Hematopoietic multipotent progenitor cell (in vitro differentiated cells): ENCODE data around the gene KCNK17. TPM values are rescaled to one million over a fixed set of nuclear protein-coding genes. Genes with fewer than 3 reads are reported as not detected.

ENCODE experiments used
- DNase-seq, 3 donors: peaks; one replicate each; pipeline ENCODE4 v3.0.0-alpha.2; 2011 to 2015; ENCODE audit warnings: low read depth in 2 of 3, low spot score in 2 of 3
- total RNA-seq: library from RNA; depleted of rRNA; stranded (reverse); fragments of >200 nt; gene quantifications from one replicate; pipeline ENCODE4 v1.2.3, GENCODE V29; 2012

The KCNK17 gene
- 18.0 TPM for total RNA-seq

GRCh38 chr6:39314273-39314795 lies at the start of gene KCNK17:
Gene KCNK17, minus strand, starts transcription at chr6:39314419. Its CDS starts 99 bp downstream, at chr6:39314320.
- peak in 2 of 3 donors; percentile 80 to 87 for DNase-seq

DNA sequence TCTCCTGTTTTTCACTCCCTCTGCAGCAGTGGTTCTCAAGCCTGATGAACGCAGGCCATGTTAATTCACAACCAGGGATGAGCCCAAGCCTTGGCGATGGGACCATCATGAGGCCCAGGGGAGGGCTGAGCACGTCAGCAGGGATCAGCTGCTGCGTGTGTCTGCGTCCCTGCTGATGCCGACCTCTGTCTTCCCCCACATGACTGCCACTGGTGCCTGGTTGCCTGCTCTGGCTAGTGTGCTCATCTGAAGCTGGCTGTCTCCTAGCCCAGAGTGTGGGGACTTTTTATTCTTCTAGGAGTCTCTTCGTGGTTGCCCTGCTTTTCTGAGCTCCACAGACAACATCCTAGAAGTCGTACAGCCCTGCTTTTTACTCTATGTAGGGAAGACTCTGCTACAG lies 49.1 kb upstream of the KCNK17 start:
- no peak for DNase-seq

DNA sequence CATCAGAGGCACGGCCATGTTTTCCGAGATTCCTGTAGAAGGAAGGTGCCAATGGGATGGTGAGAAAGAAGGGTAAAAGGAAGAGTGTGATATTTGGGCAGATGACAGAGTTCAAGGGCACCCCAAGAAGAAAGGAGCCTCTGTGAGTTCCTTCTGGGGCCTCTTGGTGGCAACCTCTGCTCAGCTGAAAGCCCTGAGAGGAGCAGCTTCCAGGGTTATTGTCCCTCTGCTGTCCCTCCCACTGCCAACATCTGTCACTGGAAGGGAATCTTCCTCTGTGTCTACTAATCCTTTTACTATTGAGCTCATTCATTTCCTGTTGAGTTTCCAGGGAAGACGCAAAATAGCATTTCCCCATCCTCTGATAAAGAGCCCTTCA lies 48.3 kb upstream of the KCNK17 start:
- no peak for DNase-seq

GRCh38 chr6:39361657-39362486 lies 47.7 kb upstream of the KCNK17 start:
- peak in 2 of 3 donors; percentile 70 to 84 for DNase-seq

GRCh38 chr6:39360378-39360777 lies 46.2 kb upstream of the KCNK17 start:
- DNase-seq, result no peak

DNA sequence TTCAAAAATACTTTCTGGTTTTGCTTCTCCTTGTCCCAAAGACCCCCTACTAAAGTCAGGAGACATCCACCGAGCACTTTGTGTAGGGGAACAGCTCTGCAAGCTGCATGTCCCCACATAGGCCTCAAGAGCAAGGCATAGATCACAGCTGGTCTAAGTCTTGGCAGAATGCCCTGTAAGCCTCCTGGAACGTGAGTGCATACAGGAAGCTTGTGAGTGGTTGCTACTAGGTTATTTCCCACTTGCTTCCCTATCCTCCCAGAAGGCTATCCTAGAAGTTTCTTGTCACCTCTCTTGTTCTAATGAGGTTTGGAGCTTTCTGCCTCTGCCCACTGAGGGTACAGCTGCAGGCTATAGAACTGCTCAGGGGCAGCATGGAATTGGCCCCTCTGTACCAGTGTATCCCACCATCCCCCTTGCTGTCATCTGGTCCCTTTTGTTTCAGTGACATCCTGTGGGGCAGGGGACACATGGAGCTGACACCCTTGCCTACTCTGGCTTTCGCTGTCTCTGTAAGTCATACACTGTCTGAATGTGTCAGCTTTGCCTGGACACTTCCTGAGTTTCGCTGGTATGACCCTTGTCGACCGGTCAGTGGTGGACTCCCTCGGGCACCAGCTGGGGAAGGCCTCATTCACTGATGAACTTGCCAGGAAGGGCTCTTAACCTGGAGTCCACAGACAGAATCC lies 43.9 kb upstream of the KCNK17 start:
- peak in 1 of 3 donors; percentile 64 for DNase-seq

DNA sequence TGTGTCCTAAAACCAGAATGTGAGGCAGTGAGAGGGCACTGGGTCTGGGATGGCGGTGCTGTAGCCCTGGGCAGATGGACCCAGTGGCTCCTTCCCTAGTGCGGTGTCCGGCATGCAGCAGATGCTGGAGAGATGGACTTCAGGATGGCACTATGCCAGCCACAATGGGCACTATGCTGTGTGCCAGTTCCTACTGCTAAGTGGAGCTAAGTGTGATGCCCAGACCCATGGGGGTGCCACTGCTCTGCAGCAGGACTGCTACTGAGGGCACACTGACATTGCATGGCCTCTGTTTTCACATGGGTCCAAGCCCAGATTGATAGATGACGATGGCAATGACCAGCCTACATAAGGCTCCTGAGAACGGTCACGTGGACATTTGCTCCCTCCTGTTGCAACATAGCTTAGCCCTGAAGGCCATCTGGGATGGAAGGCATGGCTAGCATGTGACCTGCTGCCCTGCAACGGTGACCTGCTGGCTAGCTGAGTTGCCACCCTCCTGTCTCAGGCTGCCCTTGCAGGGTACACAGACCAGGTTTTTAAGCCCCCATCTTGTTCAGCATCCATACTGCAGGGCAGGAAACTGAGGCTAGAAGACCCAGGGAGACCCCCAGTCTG lies 39.6 kb upstream of the KCNK17 start:
- no peak for DNase-seq

- no peak for DNase-seq
These were observed 36.7 kb upstream of the KCNK17 start for GRCh38 chr6:39350723-39351505.

DNA sequence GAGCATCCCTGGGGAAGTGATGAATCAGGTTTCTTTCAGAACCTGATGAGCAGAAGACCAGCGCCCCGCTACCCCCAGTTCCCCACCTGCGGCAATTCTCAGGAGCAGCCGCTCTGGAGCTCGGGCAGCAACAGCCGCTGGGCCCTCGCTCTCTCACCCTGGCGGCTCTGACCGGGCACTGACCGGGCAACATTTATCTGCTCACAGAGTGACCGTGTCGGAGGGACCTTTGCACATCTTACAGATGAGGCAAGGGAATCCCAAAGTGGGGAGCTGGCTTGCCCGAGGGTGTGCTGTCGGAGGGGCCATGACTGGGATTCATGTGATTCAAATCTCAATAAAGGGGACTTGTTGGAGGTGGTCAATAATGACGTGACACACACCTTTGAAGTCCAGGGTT lies 34.5 kb upstream of the KCNK17 start:
- DNase-seq, result no peak

DNA sequence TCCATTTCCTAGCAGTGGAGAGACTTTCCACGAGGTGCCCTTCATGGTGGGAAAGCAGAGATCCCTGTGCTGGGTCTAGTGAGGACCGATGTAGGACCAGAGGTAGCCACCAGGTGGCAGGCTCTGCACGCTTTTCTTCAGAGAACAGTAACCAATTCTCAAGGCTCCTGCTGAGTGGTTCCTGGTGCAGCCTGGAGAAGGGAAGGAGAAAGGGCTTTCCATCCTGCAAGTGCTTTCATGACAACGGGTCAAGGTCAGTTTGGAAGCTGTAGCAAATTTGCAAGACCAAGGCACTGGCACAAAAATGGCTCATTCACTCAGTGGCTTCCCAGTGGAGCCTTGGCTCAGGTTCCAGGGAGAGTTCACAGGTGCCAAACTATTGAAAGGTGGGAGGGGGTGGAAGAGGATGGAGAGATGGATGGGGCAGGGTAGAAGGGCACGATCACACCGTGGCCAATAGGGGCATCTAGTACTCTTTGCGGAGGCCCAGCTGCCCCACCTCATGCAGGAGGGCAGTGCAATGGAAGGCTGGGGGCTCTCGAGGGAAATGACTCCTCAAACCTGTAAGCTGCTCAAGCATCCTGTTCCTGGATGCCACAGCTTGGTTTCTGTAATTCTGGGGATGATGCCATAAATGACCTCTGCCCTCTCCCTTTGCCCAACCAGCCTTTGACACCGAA lies 33.8 kb upstream of the KCNK17 start:
- DNase-seq, result peak in 2 of 3 donors; percentile 54 to 67

GRCh38 chr6:39347206-39347605 lies 33.0 kb upstream of the KCNK17 start:
- DNase-seq, result no peak

GRCh38 chr6:39344821-39345280 lies 30.6 kb upstream of the KCNK17 start:
- DNase-seq, result no peak

DNA sequence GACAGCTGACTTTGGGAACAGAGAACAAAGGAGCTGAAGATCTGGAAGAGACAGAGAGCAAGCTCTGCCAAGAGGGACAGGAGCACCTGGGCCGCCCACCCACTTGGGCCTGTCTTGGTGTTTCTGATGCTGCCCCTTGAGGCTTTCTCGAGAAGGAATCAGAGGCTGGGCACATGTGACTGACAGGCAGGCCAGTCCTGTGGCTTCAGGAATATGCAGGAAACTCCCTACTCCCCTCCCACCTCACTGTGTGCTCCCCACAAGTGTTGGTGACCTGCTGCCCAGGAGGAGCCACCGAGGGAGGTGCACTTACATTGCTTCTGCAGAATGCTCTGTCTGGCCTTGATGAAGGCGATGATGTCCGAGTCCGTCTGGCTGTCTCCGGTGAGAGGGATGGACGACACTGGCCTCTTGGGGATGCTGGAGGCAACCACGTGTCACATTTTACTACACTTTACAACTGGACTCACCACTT lies 29.2 kb upstream of the KCNK17 start:
- no peak for DNase-seq

- peak in 1 of 3 donors; percentile 32 for DNase-seq
These were observed 28.6 kb upstream of the KCNK17 start for GRCh38 chr6:39342692-39343395.

- DNase-seq, result no peak
These were observed 27.7 kb upstream of the KCNK17 start for GRCh38 chr6:39341937-39342336.

- DNase-seq, result no peak
These were observed 27.1 kb upstream of the KCNK17 start for GRCh38 chr6:39341352-39341751.

DNA sequence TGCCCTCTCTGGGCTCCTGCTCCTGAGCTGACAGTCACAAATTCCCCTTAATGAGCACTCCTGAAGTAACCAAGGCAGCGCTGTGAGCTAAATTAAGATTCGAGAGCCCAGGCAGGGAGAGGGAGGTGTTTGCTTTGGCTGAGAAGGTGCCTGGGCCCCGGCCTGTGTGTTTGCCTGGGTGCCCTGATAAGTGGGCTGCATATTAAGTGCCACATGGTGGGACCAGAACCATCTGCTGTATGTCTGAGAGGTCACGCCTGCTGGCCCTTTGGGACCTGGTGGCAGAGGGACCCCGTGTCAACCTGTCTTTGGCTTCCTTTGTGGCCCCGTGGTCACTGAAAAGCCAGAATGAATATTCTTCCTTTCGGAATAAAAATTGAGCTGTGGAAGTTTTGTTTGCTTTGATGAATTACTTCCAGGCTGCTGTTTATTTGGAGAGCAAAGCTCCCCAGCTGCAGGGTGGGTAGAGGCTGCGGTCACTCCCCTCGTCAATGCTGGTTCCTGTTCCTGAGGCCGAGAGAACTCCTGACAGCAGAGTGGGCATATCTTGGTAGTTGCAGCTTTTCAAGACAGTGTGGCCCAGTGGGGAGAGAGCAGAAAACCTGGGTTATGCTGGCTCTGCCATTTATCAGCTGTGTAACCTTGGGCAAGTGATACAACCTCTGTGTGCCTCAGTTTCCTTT lies 25.8 kb upstream of the KCNK17 start:
- DNase-seq, result peak in 1 of 3 donors; percentile 71

GRCh38 chr6:39339096-39339867 lies 25.1 kb upstream of the KCNK17 start:
- DNase-seq, result no peak
